Body of pancreas (tissue), 4 donors: ENCODE results near the gene ACSF3.

Experiments
- POLR2A ChIP-seq, 3 donors: fragments of 450-650 bp; IDR thresholded peaks; one replicate each; pipeline ENCODE4 v1.6.1; 2016; ENCODE audit warnings: antibody characterized with exemption in 3 of 3, mild to moderate bottlenecking in 2 of 3
- TF ChIP-seq, protein P1 (sequence below), 7 experiments: fragments of 450-650 bp in 4 of 7; fragments of 200-600 bp in 3 of 7; sonication (generic) in 3 of 7; IDR thresholded peaks; one replicate each; pipeline ENCODE4 v1.5.1; 2016 to 2019; ENCODE audit warnings: antibody characterized with exemption in 7 of 7

DNA sequence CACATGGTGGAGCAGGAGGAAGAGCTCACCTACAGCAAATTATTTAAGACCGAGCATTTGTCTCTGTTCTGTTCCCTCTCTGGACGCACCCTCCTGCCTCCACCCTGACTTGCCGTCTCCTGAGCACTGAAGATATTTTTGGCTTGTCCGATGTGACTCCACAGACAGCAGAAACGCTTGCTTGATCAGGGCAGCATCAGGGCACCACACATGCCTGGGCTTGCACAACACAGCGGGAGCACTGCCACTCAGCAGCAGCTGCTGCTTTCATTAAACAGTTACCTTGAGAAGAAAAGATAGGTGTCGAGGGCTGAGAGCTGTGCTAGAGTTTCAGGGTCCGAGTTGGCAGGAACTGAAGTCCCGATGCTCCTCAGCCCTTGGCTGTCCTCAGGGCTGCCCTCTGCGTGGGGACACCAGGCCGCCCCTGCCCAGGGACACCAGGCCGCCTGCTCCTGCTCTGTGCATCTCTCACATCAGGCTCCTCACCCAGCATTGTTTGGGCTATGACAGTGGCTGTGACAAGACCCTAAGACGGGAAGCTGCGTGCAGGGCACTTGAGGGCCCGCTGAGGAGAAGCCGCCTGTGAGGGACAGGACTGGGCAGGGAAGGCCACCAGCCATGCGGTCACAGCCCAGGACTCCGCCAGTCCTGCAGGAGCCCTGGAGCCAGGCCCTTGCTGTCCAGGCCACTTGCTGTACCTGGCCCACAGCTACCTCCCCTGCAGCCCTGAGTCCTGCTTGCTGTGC lies 56.6 kb downstream of the ACSF3 start:
- no peak for TF ChIP-seq POLR2A (IDR thresholded peaks at IDR 0.05)
- TF ChIP-seq, protein P1, sequence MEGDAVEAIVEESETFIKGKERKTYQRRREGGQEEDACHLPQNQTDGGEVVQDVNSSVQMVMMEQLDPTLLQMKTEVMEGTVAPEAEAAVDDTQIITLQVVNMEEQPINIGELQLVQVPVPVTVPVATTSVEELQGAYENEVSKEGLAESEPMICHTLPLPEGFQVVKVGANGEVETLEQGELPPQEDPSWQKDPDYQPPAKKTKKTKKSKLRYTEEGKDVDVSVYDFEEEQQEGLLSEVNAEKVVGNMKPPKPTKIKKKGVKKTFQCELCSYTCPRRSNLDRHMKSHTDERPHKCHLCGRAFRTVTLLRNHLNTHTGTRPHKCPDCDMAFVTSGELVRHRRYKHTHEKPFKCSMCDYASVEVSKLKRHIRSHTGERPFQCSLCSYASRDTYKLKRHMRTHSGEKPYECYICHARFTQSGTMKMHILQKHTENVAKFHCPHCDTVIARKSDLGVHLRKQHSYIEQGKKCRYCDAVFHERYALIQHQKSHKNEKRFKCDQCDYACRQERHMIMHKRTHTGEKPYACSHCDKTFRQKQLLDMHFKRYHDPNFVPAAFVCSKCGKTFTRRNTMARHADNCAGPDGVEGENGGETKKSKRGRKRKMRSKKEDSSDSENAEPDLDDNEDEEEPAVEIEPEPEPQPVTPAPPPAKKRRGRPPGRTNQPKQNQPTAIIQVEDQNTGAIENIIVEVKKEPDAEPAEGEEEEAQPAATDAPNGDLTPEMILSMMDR (IDR thresholded peaks at IDR 0.05): no peak
